ENCODE measurements around the gene EXOSC7. TPM values are rescaled to one million over a fixed set of nuclear protein-coding genes. Genes with fewer than 3 reads are reported as not detected.

EXOSC7 gene
- total RNA-seq, 1 experiment from 2014 or later = 65.0 TPM

GRCh38 chr3:45054196-45054857 is 78.3 kb downstream of the EXOSC7 start:
- peak; percentile 45 for DNase-seq (ENCODE audit: low spot score)

- peak; percentile 86 for DNase-seq (ENCODE audit: low spot score)
These were observed 79.0 kb downstream of the EXOSC7 start for GRCh38 chr3:45055032-45055410.

- DNase-seq (ENCODE audit: low spot score) = peak; percentile 76
These were observed 79.5 kb downstream of the EXOSC7 start for GRCh38 chr3:45055411-45056143.

- DNase-seq (ENCODE audit: low spot score) = peak; percentile 44
These were observed 80.7 kb downstream of the EXOSC7 start for GRCh38 chr3:45056608-45057301.

- DNase-seq (ENCODE audit: low spot score) = no peak
These were observed 81.5 kb downstream of the EXOSC7 start for GRCh38 chr3:45057557-45057956.

- DNase-seq (ENCODE audit: low spot score) = no peak
These were observed 83.1 kb downstream of the EXOSC7 start for GRCh38 chr3:45059132-45059531.

- DNase-seq (ENCODE audit: low spot score) = no peak
These were observed 84.3 kb downstream of the EXOSC7 start for GRCh38 chr3:45060165-45060892.

Other genes with a start within 250 kb of the EXOSC7 start
- gene ZNF501, start 246.6 kb upstream of the EXOSC7 start, total RNA-seq (2014; rRNA removed; shearing (Covaris generic)) = not detected in 2 replicates
- gene KIAA1143, start 214.6 kb upstream of the EXOSC7 start, total RNA-seq (2014; rRNA removed; shearing (Covaris generic)) = 27.0 and 28.2 TPM in 2 replicates
- 19.4 and 23.4 TPM in 2 replicates for gene KIF15, start 214.4 kb upstream of the EXOSC7 start, total RNA-seq (2014; rRNA removed; shearing (Covaris generic))
- 0.14 and 0.69 TPM in 2 replicates for gene TMEM42, start 114.3 kb upstream of the EXOSC7 start, total RNA-seq (2014; rRNA removed; shearing (Covaris generic))
- 0.10 and 0.65 TPM in 2 replicates for gene TGM4, start 101.6 kb upstream of the EXOSC7 start, total RNA-seq (2014; rRNA removed; shearing (Covaris generic))
- 55.2 and 56.2 TPM in 2 replicates for gene ZDHHC3, start 70 bp upstream of the EXOSC7 start, total RNA-seq (2014; rRNA removed; shearing (Covaris generic))
- not detected in 2 replicates for gene CLEC3B, start 50.1 kb downstream of the EXOSC7 start, total RNA-seq (2014; rRNA removed; shearing (Covaris generic))
- gene CDCP1, start 170.1 kb downstream of the EXOSC7 start, total RNA-seq (2014; rRNA removed; shearing (Covaris generic)) = 0.29 and 0.78 TPM in 2 replicates